Measurements from ENCODE around the gene ZHX3.

DNA sequence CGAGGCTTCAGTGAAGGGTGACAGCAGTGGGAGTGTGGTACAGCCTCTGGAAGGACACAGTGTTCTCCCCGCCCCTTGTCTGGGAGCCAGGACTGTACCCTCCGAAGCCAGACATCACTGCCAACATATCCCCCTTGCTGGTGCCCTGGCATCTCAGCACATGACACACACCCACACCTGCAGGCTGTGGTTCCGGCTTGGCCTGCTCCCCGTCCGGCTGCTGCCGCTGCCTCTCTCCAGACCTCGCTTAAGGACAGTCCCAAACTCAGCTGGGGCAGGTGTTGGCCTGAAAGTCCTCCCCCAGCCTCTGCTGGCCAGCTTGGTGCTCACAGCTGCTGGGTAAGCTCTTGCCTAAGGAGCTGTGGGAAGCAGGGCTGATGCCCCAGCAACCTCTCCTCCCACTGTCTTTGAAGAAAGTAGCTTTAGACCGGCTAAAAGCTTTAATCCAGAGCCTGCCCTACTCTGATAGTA, 42.0 kb upstream of the ZHX3 start:
- no peak for TF ChIP-seq CTCF (IDR thresholded peaks at IDR 0.05)
- TF ChIP-seq POLR2AphosphoS5 (IDR thresholded peaks at IDR 0.05; ENCODE audit: insufficient read depth in 1 of 2, low read depth in 1 of 2): no peak
